ENCODE measurements around the gene ACSL1.

DNA sequence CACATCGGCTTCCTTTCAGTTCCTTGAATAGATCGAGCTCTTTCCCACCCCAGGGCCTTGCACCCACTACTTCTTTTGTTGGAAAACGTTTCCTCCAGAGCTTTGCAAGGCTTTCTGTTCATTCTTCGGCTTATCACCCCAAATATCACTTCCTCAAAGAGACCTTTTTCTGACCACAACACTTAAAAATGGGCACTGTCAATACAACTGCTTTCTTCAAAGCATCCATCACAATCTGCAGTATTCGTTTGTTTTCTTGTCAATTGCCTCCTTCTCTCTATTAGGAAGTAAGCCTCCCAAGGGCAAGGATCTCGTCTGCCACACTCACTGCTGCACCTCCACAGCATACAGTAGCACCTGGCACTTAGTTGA is 74.2 kb downstream of the ACSL1 start:
- TF ChIP-seq POLR2AphosphoS5 (IDR thresholded peaks at IDR 0.05; ENCODE audit: borderline replicate concordance, low read depth, low read length) (no peak), EZH2 (IDR thresholded peaks at IDR 0.05) (no peak)
